ENCODE results near the gene ALK. TPM values are rescaled to one million over a fixed set of nuclear protein-coding genes. Genes with fewer than 3 reads are reported as not detected.

Gene ALK
- total RNA-seq, 1 experiment from 2014 or later = not detected

GRCh38 chr2:29375843-29376242 lies 545.5 kb downstream of the ALK start:
- Histone ChIP-seq H2BK5ac (ENCODE audit: insufficient read length, low read length) (no peak overlapping the region), H3K56ac (ENCODE audit: insufficient read length, low read depth, low read length) (no peak overlapping the region), H4K8ac (replicated peaks; ENCODE audit: insufficient read length, low read depth, low read length) (no peak overlapping the region), H3K79me1 (ENCODE audit: insufficient read depth, low read depth, low read length, poor library complexity, severe bottlenecking) (no peaks in the 10 kb centered on the region), H2BK15ac (ENCODE audit: low read depth, low read length) (no peak overlapping the region), H2BK120ac (ENCODE audit: low read depth, low read length, poor library complexity, severe bottlenecking) (no peak overlapping the region), H3K9me3 (ENCODE audit: control insufficient read depth, low read depth, low read length) (no peaks in the 10 kb centered on the region), H4K5ac (ENCODE audit: insufficient read length, low read depth, low read length) (no peak overlapping the region), H3K4me1 (ENCODE audit: insufficient read depth, low read length) (peaks cover 3% of the 10 kb centered on the region; the same call in 1 of the 2 replicates), H2BK12ac (ENCODE audit: insufficient read length, low read depth, low read length) (no peak overlapping the region), H3K4me2 (ENCODE audit: insufficient read depth, insufficient read length, low read length) (no peak overlapping the region), H4K20me1 (ENCODE audit: control insufficient read depth, insufficient read depth, insufficient read length) (no peaks in the 10 kb centered on the region), H3K14ac (ENCODE audit: insufficient read depth, low read length) (no peak overlapping the region), H3K27ac (ENCODE audit: insufficient read length, low read depth, low read length) (no peak overlapping the region), H3K79me2 (ENCODE audit: insufficient read depth, low read length) (no peaks in the 10 kb centered on the region), H3K18ac (ENCODE audit: insufficient read length, low read depth, low read length) (no peak overlapping the region), H3K4ac (ENCODE audit: low read depth, low read length) (no peak overlapping the region), H4K91ac (ENCODE audit: insufficient read length, low read depth, low read length) (no peak overlapping the region), H3K9ac (ENCODE audit: extremely low read depth, insufficient read length, low read length) (no peak overlapping the region), H3K27me3 (ENCODE audit: insufficient read depth, low read length) (no peaks in the 10 kb centered on the region), H3T11ph (ENCODE audit: low read length) (no peak overlapping the region), H2AK5ac (ENCODE audit: insufficient read length, low read length) (no peak overlapping the region), H3K23me2 (ENCODE audit: insufficient read length, low read depth, low read length, poor library complexity, severe bottlenecking) (no peaks in the 10 kb centered on the region), H2AFZ (ENCODE audit: low read length) (no peak overlapping the region), H3K23ac (ENCODE audit: insufficient read length, low read depth, low read length) (no peak overlapping the region), H2BK20ac (ENCODE audit: low read depth, low read length, poor library complexity, severe bottlenecking) (no peak overlapping the region)
- no peak for DNase-seq
- Mint-ChIP-seq H3K27ac (no peak overlapping the region), H3K4me1 (peaks cover 16% of the 10 kb centered on the region in 2 experiments), H3K36me3 (ENCODE audit: insufficient read depth in 1 of 3, low read depth in 3 of 3) (peaks cover 0 to 12% (median 0%) of the 10 kb centered on the region in 3 experiments; a peak in 3 of 7 replicates), H3K27me3 (ENCODE audit: low read depth) (peaks cover 1% of the 10 kb centered on the region; the same call in 1 of the 2 replicates), H3K9me3 (peaks cover 0 to 9% of the 10 kb centered on the region in 2 experiments; a peak in 4 of 5 replicates), H3K4me3 (no peak overlapping the region)
- WGBS (ENCODE audit: extremely low coverage, insufficient read length, low lambda C conversion rate) = no CpG with 5 or more reads among the region's 3 CpGs
- TF ChIP-seq CTCF (conservative IDR thresholded peaks at IDR 0.05) = no peak
